SW 1271 (cell line): ENCODE measurements around the gene SLC6A18.
"Not testable (repeated sequence)": the region's sequence is repeated elsewhere in the genome, so short reads cannot be mapped to it uniquely, and the experiment has no call there.

Experiments used
- DNase-seq, 2 experiments: peaks; one replicate each; lab custom pipeline; 2025; lab: John Stamatoyannopoulos, UW

The SLC6A18 gene

DNA sequence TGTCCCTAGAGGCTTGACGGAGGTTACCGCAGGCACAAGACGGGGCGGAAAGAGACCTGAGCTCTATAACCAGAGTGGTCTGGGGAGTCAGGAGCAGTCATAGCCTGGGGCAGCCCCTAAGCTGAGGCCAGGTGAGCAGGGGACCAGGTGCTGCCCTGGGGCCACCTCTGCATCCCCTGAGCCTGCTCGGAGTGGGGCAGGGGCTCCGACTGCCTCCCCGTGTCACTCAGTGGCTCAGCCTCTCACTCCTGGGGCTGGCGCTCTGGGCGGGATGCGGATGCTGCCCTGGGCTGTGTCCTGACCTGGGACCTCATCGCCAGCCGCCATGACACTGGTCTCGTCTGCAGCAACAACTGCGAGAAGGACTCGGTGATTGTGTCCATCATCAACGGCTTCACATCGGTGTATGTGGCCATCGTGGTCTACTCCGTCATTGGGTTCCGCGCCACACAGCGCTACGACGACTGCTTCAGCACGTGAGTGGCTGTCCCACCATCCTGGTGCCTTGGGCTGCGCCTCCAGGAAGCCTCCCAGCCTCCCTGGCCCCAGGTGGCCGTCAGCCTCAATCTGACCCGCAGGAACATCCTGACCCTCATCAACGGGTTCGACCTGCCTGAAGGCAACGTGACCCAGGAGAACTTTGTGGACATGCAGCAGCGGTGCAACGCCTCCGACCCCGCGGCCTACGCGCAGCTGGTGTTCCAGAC, 8.8 kb upstream of the SLC6A18 start:
- no peak for DNase-seq

DNA sequence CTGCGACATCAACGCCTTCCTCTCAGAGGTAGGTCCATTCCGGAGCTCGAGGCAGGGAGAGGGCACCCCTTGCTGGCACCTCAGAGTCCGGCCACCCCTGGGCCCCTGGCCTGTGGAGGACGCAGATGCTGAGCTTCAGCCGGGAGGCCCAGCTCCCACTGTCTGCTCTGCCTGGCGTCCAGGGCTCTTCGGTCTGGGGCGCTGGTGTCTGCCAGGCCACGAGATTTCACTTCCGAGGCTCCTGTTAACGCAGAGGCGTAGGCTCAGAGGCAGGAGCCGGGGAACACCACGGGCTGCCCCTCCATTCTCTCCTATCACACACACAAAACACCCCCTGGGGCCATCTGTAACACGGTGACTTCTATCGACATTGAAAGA, 8.3 kb upstream of the SLC6A18 start:
- no peak for DNase-seq

DNA sequence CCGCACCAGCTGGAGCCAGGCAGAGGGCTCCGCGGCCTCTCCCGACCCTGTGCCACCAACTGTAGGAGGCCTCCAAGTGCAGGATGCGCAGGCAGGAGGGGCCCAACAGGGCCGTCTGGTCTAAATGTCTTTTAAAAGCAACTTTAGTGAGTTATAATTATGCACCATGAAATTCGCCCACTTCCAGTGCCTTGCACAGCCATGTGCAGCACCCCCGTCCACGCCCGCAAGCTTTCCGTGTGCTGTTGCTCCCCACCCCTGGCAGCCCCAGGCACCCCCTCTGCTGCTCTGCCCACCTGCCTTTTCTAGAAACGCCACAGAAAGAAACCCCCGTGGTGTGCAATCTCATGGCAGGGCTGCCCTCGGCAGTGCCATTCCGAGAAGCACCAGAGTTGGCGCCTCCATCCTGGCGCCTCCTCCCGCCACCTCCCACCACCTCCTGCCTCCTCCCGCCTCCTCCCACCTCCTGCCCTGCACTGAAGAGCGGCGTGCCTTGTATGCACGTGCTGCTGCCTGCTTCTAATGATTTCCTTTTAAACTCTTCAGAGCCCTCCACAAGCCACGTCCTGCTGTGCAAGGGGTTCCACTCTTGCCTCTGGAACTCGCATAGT, 7.5 kb upstream of the SLC6A18 start:
- no peak for DNase-seq

DNA sequence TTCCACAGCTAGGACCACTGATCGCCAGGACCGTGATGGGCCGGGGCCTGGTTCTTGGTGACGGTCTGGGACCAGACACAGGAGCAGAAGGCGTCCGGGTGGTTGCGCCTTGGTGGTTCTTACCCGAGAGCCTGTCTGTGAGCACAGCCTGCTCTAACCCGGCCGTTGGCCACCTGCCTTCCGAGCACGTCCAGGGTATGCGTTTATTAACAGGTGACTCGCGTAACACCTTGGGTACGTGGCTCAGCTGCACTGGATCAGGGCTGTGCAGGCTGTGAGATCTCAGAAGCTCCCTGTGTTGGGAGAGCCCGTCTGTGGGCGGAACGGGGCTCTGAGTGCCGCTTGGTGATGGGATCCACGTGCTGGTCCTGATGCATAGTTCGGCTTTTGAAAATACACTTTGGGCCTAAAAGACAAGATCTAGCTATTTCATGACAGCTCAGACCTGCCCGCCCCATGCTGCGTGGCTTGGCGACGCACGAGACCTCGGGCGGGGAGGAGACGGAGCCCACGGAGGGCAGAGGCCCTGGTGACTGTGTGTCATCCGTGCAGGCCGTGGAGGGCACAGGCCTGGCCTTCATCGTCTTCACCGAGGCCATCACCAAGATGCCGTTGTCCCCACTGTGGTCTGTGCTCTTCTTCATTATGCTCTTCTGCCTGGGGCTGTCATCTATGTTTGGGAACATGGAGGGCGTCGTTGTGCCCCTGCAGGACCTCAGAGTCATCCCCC, 6.7 kb upstream of the SLC6A18 start:
- DNase-seq, result no peak

DNA sequence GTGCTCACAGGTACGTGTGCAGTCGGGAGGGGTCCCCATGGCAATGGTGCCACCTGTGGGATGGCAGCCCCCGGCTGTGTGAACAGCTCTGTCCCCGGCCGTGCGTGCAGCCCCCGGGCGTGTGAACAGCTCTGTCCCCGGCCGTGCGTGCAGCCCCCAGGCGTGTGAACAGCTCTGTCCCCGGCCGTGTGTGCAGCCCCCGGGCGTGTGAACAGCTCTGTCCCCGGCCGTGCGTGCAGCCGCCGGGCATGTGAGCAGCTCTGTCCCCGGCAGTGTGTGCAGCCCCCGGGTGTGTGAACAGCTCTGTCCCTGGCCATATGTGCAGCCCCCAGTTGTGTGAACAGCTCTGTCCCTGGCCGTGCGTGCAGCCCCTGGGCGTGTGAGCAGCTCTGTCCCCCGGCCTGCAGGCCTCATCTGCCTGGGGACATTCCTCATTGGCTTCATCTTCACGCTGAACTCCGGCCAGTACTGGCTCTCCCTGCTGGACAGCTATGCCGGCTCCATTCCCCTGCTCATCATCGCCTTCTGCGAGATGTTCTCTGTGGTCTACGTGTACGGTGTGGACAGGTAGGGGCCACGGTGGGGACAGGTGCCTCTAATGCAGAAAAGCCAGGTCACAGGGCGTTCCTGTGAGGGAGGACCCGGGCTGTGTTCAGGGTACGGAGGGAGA, 5.9 kb upstream of the SLC6A18 start:
- DNase-seq, result no peak

DNA sequence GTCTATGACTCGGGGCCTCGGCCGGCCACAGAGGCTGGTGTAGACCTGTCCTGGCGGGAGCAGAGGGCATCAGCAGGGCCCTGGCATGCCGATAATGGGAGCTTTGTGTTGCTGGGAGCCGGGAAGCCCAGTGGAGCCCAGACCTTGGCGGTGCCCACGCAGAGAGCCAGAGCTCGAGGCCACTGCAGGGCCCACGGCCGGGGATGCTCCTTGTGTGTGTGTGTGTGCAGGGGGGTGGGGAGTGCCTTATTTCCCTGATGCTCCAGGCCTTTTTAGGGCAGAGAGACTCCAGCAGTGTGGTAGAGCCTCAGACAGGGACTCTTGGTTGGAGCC, 5.4 kb upstream of the SLC6A18 start:
- DNase-seq, result no peak

DNA sequence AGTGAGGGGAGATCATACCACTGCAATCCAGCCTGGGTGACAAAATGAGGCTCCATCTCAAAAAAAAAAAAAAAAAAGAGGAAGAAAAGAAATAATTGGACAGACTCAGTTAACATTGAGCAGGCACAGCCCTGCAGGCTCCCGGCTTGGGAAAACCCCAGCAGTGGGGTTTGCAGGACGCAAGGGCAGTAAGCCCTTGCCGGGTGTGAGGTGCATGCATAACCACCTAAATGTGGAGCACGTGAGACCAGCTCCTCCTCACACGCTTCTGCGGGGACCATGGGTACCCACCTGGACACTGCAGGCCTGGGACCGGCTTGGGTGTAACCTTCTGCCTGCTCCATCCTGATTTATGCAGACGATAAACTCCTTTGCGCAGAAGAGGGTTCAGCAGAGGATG, 4.8 kb upstream of the SLC6A18 start:
- DNase-seq, result no peak

DNA sequence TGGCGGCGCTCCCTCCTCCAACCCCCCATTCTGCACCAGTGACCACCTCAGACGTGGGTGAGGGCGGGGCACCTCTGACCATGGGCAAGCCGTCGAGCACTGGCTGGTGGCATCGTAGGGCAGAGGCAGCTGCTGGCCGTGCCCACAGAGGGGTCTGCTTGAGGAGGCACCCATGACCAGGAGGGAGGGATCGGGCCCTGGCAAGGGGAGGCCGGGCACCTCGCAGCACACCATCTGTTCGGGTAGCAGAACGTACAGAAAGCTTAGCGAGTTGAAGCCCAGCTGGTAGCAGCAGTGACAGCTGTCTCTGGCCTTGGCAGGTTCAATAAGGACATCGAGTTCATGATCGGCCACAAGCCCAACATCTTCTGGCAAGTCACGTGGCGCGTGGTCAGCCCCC, 4.3 kb upstream of the SLC6A18 start:
- DNase-seq, result no peak

DNA sequence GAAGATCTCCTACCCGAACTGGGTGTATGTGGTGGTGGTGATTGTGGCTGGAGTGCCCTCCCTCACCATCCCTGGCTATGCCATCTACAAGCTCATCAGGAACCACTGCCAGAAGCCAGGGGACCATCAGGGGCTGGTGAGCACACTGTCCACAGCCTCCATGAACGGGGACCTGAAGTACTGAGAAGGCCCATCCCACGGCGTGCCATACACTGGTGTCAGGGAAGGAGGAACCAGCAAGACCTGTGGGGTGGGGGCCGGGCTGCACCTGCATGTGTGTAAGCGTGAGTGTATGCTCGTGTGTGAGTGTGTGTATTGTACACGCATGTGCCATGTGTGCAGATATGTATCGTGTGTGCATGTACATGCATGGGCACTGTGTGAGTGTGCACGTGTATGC, 3.5 kb upstream of the SLC6A18 start:
- DNase-seq, result no peak

DNA sequence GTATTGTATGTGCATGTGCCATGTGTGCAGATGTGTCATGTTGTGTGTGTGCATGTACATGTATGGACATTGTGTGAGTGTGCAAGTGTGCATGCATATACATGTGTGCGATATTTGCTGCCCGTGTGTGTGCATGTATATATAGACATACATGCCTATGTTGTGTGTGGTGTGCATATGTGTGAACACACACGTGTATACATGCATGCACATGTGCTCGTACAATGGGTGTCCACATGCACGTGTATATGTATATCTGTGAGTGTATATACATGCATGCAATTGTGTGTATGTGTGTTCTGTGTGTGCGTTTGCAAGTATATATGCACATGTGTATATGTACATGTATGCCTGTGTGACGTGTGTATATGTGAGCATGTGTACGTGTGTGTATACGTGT, 3.0 kb upstream of the SLC6A18 start:
- no peak for DNase-seq

DNA sequence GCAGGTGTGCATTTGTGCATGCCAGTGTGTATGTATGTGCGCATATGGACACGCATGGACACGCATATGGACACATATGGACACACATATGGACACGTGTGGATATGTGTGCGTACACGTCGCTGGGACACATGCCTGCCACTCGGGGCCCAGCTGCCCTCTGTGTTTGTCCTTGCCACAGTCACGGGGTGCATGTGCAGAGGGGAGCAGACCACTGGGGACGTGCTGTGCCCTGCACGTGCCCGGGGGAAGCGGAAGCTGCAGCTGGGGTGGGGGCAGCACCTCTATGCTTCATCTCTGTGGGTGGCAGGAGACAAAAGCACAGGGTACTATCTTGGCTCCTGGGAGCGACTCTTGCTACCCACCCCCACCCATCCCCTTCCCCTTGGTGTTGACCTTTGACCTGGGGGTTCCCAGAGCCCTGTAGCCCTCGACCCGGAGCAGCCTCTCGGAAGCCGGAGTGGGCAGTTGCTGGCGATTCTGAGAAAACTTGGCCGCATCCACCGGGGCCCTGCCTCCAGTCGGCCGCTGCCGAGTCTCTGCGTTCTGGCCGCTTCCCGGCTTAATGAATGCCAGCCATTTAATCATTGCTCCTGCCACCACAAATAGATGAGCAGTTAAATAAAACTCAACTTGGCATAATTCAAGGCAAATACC, 2.4 kb upstream of the SLC6A18 start:
- no peak for DNase-seq

DNA sequence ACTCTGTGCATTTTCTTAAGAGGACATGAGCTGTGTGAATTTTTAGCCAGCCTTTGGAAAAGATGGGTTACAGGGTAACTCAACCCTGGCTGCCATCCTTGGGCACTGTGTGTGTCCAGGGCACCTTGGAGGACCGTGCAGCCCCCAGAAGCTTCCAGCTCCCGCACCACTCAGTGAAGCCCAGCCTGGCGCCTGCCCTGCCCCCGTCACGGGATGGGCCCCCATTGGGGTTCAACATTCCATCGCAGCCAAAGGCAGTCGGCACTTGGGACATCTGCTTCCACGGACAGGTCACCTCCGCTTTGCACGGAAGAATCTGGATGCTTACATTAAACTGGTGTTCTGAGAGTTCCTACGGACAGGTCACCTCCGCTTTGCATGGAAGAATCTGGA, 1.9 kb upstream of the SLC6A18 start:
- DNase-seq, result no peak

DNA sequence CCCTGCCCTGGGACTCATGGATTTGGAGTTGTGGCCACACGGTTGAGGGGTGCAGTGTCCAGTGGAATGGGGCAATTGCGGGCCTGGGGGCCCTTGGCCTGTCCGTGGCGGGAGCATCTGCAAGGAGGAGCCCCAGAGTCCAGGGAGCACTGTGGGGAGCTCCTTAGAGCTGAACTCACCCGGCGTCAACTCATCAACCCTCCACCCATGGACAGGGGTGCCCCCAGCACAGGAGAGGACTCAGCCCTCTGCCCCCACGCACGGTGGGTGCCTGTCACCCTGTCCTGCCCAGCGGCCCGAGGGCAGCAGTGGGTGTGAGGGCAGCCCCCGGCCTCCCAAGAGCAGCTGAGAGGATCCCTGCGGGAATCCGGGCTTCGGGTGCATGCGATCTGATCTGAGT, 550 bp upstream of the SLC6A18 start:
- no peak for DNase-seq

DNA sequence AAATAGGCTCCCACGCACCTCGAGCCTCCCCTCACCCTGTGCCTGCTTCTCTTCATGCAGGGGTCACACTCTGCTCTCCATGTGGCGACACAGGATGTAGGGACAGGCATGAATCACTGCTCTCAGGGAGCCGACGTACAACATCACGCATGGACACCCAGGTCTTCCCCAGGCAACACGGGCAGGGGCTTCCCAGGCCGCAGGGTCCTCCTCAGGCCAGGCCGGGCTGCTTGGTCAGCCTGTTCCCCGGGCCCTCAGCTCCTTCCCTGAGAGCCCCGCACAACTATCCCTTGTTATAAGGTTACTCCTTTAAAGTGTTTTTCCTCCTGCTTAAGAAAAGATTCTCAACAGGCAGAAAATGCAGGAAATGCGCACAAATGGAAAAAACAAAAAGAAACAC, 1.1 kb downstream of the SLC6A18 start:
- no peak for DNase-seq

DNA sequence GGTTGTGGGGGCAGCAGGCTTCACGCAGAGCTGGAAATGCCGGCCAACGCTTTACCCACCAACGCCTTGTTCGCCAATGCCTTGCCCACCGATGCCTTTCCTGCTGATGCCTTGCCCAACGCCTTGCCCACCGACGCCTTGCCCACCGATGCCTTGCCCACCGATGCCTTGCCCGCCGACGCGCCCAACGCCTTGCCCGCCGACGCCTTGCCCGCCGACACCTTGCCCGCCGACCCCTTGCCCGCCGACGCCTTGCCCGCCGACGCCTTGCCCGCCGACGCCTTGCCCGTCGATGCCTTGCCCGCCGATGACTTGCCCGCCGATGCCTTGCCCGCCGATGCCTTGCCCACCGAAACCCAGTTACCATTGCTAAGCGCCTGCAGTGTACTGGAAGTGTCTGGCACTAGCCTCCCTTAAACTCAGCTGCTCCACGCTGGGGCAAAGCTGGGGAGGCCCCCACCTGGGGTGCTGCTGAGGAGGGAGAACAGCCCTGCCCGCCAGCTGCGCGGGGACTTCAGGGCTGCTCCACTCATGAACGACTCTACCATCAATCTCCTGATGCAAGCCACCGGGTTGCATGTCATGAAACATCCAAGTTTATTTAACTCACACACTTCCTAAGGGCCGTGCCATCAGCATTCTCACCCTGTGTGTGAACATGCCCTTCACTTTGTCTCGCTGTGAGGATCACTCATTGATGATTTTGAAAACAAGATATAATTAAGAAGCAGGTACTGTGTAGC, 1.8 kb downstream of the SLC6A18 start:
- no peak for DNase-seq

DNA sequence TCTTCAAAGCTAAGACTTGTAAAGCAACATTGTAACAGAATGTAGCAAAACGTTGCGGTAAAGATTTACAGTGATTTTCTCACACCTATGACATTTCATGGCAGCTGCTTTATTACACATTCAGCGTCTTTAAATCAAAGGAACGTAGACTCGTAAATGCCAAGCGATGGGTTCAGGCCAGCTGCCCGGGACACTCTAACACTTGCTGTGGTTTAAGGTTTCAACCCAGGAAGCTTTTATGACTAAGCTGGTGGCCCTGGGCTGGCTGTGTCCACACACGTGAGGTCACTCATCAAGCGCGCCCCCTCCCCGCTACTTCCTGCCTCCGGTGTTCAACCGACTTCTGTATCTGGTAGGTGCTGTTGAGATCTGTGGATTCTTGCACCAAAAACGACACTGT, 2.5 kb downstream of the SLC6A18 start:
- no peak for DNase-seq

DNA sequence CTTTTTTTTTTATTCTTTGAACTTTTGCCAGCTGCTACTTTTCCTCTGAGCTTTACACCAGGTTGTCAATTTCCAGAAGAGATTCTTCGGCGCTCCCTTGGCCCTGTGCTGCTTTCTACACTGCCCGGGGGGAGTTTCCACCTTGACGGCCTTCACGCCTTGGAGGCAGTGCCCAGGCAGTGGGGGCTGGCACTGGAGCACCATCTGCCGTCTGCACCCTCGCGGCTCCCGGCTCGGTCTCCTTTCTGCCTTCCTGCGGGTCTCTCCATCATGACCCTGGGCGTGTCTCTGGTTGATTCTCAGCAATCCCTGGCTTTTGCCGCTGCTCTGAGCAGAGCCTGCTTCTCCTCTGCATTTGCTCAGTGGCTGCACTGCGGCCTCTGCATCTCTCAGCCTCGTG, 2.9 kb downstream of the SLC6A18 start:
- no peak for DNase-seq

DNA sequence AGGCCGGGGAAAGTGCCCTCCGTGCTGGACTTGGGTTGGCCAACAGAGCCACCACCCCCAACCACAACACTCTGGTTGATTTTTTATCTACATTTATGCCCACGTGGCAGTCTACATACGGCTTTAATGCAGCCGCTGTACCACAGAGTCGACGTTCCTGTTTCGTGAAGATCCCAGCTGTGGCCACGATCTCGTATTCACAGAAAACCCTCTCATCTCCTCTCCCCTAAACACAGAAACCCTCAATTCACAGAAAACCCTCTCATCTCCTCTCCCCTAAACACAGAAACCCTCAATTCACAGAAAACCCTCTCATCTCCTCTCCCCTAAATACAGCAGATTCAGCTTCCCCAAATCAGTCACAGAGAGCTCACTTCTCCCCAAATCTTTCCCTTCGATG, 3.8 kb downstream of the SLC6A18 start:
- DNase-seq, result not testable (repeated sequence)

DNA sequence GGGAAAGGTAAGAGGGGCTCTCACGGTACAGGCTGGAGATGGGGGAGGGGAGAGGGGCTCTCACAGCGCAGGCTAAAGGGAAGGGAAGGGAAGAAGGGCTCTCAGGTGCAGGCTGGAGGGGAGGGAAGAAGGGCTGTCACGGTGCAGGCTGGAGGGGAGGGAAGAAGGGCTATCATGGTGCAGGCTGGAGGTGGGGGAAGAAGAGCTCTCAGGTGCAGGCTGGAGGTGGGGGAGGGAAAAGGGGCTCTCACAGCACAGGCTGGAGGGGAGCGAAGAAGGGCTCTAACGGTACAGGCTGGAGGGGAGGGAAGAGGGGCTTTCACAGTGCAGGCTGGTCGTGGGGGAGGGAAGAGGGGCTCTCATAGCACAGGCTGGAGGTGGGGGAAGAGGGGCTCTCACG, 4.6 kb downstream of the SLC6A18 start:
- no peak for DNase-seq

DNA sequence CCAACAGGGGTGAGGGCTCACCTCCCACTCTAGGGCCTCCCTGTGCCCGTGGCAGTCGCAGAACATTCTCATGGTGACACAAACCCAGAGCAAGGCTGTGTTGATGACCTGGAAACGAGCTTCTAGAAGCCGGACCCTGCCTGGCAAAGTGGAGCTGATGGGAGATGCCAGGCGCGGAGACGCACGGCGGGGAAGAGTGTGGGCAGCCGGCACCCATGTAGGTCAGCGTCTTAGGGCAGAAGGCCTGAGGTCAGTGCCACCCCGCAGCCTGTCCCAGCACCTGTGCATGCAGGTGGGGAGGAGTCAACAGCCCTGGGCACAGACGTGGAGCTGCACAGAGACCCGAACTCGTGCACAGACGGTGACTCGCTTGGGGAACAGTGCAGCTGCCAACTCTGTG, 5.4 kb downstream of the SLC6A18 start:
- DNase-seq, result no peak

DNA sequence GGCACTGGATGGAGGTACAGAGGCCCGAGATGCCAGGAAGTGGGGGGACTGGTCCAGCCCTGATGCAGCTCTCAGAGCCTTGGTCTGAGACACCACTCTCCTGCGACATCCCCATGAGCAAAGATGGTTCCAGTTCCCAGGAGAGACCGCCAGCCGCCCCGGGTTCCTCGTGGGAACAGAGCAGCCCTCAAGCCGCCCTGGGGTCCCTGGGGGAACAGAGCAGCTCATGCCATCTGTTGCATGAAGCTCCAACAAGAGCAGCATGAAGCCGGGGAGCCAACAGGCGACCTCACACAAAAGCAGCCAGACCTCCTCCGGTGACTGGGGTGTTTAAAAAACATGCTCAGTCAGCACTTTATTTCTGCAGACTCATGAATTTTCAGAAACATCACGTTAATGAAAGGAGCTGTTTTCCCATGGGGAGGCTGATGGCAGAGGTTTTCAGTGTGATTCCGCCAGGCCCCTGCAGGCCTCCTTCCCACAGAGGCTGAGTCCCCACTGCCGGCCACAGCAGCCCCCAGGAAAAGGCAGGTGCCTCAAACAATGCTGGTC, 6.2 kb downstream of the SLC6A18 start:
- no peak for DNase-seq

DNA sequence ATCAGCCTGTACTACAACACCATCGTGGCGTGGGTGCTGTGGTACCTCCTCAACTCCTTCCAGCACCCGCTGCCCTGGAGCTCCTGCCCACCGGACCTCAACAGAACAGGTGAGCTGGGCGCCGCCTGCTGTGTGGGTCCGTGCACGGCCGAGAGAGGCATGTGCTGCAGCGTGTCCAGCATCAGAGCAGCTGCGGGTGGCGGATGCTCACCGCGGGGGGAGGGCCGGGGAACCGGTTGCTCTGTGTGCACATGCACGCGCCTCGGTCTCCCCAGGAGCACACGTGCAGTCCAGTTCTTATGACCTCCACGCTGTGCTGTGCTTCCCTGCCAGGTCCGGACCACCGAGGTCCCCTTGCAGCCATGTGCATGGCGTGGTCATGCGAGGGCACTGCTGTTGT, 7.6 kb downstream of the SLC6A18 start:
- DNase-seq, result no peak
